Large intestine (tissue), 3 donors: ENCODE results near the gene HIGD2B. TPM values are rescaled to one million over a fixed set of nuclear protein-coding genes. Genes with fewer than 3 reads are reported as not detected.
"Not testable (repeated sequence)": the region's sequence is repeated elsewhere in the genome, so short reads cannot be mapped to it uniquely, and the experiment has no call there.

Experiments
- DNase-seq, 2 donors: peaks; one replicate each; pipeline versions ENCODE4 v3.0.0 to v3.0.0-alpha.2; 2013
- H3K27ac ChIP-seq: one replicate; pipeline ENCODE4 v1.5.1; 2013; ENCODE audit warnings: low read length
- H3K27me3 ChIP-seq: 2 replicates; pipeline ENCODE4 v1.6.1; 2013; ENCODE audit warnings: low read length; ENCODE audit not compliant: control insufficient read depth, insufficient read depth
- H3K36me3 ChIP-seq: 2 replicates; pipeline ENCODE4 v1.6.1; 2013; ENCODE audit warnings: low read length; ENCODE audit not compliant: control insufficient read depth, insufficient read depth
- H3K4me1 ChIP-seq: one replicate; pipeline ENCODE4 v1.6.1; 2013; ENCODE audit warnings: low read length; ENCODE audit not compliant: control insufficient read depth, insufficient read depth
- H3K4me3 ChIP-seq: one replicate; pipeline ENCODE4 v1.5.1; 2013; ENCODE audit warnings: low read length
- H3K9me3 ChIP-seq: one replicate; pipeline ENCODE4 v1.6.1; 2013; ENCODE audit warnings: mild to moderate bottlenecking, low read depth, low read length, moderate library complexity; ENCODE audit not compliant: control insufficient read depth
- WGBS: methylation state at CpG from one replicate; pipeline ENCODE4 v1.1.5; 2013; ENCODE audit warnings: low lambda C conversion rate; ENCODE audit not compliant: insufficient coverage; 5-methylcytosine and 5-hydroxymethylcytosine counted together
- polyA plus RNA-seq: library from polyadenylated mRNA; unstranded; fragments of 120-200 nt; gene quantifications from one replicate; pipeline ENCODE4 v1.2.1, GENCODE V29; 2013

The HIGD2B gene
- polyA plus RNA-seq, 1 donor = not detected

DNA sequence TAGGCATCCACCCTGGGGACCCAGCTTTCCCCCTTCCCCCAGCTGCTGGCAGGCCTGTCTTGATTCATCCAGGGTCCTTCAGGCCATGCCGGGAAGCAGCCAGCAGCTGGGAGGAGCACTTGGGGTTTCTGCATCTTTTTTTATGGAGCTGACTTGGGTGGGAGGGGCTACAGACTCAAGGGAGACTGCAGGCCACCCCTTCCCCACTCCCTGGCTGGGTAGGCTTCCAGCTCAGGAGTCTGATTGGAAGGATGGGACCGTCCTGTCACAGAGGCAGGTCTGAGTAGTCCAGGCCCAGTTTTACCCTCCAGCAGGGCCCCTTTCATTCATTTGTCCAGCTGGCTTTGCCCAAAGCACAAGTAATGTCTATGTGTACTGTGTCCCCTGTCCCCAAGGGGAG is 43.7 kb downstream of the HIGD2B start:
- not testable (repeated sequence) for H3K4me3 ChIP-seq, H3K36me3 ChIP-seq, DNase-seq, H3K27ac ChIP-seq, H3K4me1 ChIP-seq, H3K9me3 ChIP-seq, H3K27me3 ChIP-seq
- WGBS = no CpG with 5 or more reads among the region's 2 CpGs

DNA sequence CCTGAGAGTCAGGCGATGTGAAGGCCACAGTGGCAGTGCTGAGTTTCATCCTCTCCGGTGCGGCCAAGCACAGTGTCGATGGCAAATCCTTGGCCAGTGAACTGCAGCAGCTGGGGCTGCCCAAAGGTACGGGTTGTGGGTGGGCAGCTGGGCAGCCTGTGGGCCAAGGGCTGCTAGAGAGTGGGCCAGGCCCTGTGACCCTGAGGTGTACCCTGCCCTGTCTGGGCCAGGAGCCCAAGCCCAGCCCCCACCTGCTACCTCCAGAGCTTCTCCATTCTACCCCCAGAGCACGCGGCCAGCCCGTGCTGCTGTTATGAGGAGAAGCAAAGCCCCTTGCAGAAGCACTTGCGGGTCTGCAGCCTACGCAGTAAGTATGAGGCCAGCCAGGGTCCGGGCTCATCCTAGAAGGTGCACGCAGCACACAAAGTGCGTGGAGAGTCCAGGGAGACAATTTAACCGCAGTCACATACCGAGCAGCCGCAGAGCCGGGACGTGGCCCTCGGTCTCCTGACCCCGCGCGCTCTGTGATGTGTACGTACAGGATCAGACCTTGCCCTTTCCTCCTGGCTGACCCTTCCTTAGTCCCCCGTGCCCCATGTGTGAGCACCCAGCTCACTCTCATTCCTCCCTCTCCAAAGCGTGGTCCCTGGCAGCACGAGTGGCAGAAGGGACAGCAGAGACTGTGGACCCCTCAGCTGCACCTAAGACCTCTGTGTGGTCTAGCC is 46.1 kb downstream of the HIGD2B start:
- not testable (repeated sequence) for DNase-seq, H3K4me1 ChIP-seq, H3K9me3 ChIP-seq, H3K27ac ChIP-seq, H3K4me3 ChIP-seq, H3K27me3 ChIP-seq, H3K36me3 ChIP-seq
- no CpG with 5 or more reads among the region's 26 CpGs for WGBS

DNA sequence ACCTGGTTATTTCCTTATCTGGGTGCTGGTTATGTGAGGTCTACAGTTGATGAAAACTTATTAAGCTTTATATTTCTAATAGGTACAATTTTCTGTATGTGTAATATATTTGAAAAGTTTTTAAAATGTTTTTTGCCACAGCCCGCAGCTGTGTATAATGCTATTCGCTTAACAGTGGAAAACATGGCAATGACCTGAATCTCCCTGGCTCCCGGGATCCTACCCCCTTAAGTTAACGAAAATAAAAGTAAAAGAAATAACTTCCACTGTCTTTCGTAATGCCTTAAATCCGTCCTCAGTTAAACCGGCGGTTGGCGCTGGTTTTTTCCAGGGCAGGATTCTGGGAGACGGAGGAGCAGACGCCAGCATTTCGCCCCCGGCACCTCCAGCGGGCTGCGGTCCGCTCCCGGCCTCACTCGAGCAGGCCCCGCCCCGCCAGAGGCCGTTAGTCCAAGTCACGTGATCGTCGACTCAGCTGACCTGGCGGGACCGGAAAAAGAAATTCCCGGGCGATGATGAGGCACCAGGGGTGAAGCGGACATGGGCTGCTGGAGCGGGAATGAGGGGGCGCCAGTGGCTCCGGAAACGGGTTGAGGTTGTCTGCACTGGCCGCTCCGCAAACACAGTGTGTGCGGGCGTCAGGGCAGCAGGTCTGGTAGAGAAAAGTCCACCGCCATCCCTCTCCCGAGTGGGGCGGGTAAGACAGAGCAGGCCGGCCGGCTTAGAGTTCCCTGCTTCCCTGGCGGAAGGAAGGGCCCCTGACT is 49.3 kb downstream of the HIGD2B start:
- not testable (repeated sequence) for H3K9me3 ChIP-seq, H3K36me3 ChIP-seq, H3K27ac ChIP-seq, H3K4me1 ChIP-seq, H3K27me3 ChIP-seq
- DNase-seq = peak in 1 of 2 donors; percentile 79
- H3K4me3 ChIP-seq = peak overlapping the region; percentile 23
- WGBS = no CpG with 5 or more reads among the region's 43 CpGs

DNA sequence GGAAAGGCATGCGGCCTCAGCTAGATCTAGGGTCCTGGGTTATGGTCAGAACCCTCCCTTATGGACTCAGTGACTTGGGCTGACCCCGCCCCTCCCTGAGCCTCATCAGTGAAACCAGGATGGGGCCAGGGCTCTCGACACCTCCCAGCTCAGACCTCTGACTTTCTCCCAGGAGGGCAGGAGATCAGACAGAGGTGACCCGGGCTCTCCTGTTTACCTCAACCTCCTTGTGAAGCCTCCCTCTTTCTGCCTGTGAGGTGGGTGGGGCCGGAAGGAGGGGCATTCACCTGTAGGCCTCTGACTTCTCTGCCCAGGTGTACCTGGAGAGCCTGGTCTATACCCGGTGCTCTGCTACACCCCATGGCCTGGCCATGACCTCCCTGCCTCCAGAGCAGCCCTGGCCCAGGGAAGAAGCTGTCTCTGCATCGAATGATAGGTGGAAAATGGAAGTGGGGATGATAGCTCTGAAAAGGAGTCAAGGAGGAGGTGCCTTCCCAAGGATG is 56.9 kb downstream of the HIGD2B start:
- WGBS = no CpG with 5 or more reads among the region's 7 CpGs
- not testable (repeated sequence) for H3K4me3 ChIP-seq, DNase-seq, H3K36me3 ChIP-seq, H3K27me3 ChIP-seq, H3K4me1 ChIP-seq, H3K9me3 ChIP-seq, H3K27ac ChIP-seq

DNA sequence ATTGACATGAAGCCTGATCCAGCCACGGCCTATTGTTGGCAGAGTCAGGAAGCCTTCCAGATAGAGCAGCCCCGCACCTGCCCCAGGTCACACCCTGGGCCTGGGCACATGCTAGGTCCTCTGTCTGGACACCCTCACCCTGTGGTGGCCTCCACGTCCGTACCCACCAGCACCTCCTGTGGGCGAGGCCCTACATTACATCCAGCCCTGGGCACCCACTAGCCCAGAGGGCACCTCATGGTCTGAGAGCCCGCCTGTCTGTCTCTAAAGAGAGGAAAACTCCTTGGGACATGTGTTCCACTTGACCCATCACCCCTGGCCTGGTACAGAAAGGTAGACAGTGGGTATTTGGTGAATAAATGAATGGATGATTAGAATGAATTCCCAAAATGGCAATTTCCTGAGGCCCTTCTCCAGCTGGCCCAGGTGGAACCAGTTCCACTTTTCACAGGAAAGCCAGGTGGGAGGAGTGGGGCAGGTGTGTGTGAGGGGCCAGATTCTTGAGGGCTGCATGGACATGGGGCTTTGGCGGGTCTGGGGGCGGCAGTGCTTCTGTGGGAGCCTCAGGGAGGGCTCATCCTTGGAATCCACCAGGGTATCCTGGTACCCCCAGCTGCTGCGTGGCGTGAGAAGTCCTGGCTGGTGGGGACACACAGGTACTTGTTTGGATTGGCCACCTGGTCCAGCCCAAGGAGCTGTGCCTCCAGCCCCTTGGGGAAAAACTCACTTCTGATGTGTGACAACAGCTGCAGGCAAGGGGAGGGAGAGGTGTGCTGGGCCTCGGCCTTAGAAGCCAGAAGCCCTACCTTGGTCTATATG is 57.5 kb downstream of the HIGD2B start:
- not testable (repeated sequence) for H3K4me3 ChIP-seq

DNA sequence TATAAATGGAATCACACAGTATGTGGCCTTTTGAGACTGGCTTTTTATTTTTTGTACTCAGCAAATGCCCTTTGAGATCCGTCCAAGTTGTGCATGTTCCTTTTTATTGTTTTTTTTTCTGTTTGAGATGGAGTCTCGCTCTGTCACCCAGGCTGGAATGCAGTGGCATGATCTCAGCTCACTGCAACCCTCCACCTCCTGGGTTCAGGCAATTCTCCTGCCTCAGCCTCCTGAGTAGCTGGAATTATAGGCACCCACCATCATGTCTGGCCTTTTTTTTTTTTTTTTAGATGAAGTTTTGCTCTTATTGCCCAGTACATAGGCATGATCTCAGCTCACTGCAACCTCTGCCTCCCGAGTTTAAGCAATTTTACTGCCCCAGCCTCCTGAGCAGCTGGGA is 59.8 kb downstream of the HIGD2B start:
- H3K27me3 ChIP-seq, H3K9me3 ChIP-seq, H3K27ac ChIP-seq, H3K4me3 ChIP-seq, DNase-seq, H3K36me3 ChIP-seq, H3K4me1 ChIP-seq: not testable (repeated sequence)
- no CpG with 5 or more reads among the region's 3 CpGs for WGBS

More for the DNA sequence above, 57.5 kb downstream of the HIGD2B start:
- H3K4me1 ChIP-seq, H3K36me3 ChIP-seq, DNase-seq, H3K9me3 ChIP-seq, H3K27me3 ChIP-seq, H3K27ac ChIP-seq: not testable (repeated sequence)
- no CpG with 5 or more reads among the region's 11 CpGs for WGBS

Other genes starting within 250 kb of the HIGD2B start
- gene ARIH1, start 211.9 kb downstream of the HIGD2B start, polyA plus RNA-seq = 81.2 TPM
- 0.07 TPM for gene GOLGA6B, start 31.5 kb downstream of the HIGD2B start, polyA plus RNA-seq
- gene BBS4, start within 50 bp of the HIGD2B start, polyA plus RNA-seq = 24.7 TPM
- gene ADPGK, start 97.6 kb upstream of the HIGD2B start, polyA plus RNA-seq = 47.7 TPM